Measurements from ENCODE around the gene ADISSP. TPM values are rescaled to one million over a fixed set of nuclear protein-coding genes. Genes with fewer than 3 reads are reported as not detected.
A peak's percentile ranks its signal among the peaks of the same experiment; 100 is the strongest.

Gene ADISSP
- total and polyA plus RNA-seq, 2 of the 13 experiments (the other 11 are each of a cell fraction or from before 2014, with no cell fraction given) = 38.3 to 90.6 TPM

DNA sequence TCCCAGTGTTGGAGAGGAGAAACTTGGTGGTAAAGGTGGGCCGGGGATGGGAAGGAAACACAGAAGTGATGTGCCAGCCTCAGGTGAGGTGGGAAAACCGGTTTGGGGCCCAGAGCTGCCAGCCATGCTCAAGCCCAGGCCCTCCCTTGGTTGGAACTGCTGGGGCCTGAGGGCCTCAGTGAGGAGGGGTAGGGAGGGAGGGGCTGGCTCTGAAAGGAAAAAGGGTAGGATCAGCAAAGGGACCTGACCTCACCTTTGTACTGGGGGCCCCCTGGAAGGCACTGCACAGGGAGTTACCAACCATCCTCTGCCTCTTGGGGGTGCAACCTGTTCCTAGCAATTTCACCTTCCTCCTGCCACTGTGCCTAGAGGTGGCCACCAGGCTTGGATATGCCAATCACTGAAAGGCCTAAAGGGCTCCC is 15.5 kb upstream of the ADISSP start (continued):
- no peak for TF ChIP-seq ZNF567 (CRISPR knock-in tag; IDR thresholded peaks at IDR 0.05; ENCODE audit: borderline replicate concordance)
- TF ChIP-seq ZNF430 (CRISPR knock-in tag; IDR thresholded peaks at IDR 0.05) = no peak
- no peak for TF ChIP-seq ZNF484 (CRISPR knock-in tag; IDR thresholded peaks at IDR 0.05; ENCODE audit: borderline replicate concordance, low read depth)
- TF ChIP-seq, protein P1, sequence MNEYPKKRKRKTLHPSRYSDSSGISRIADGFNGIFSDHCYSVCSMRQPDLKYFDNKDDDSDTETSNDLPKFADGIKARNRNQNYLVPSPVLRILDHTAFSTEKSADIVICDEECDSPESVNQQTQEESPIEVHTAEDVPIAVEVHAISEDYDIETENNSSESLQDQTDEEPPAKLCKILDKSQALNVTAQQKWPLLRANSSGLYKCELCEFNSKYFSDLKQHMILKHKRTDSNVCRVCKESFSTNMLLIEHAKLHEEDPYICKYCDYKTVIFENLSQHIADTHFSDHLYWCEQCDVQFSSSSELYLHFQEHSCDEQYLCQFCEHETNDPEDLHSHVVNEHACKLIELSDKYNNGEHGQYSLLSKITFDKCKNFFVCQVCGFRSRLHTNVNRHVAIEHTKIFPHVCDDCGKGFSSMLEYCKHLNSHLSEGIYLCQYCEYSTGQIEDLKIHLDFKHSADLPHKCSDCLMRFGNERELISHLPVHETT (CRISPR knock-in tag; conservative IDR thresholded peaks at IDR 0.05) = no peak
- TF ChIP-seq HOXA5 (CRISPR knock-in tag; IDR thresholded peaks at IDR 0.05) = no peak
- TF ChIP-seq ZBED4 (CRISPR knock-in tag; IDR thresholded peaks at IDR 0.05; ENCODE audit: borderline replicate concordance) = no peak
- no peak for TF ChIP-seq PTBP1 (IDR thresholded peaks at IDR 0.05; ENCODE audit: low read depth, low read length, poor library complexity, severe bottlenecking)

DNA sequence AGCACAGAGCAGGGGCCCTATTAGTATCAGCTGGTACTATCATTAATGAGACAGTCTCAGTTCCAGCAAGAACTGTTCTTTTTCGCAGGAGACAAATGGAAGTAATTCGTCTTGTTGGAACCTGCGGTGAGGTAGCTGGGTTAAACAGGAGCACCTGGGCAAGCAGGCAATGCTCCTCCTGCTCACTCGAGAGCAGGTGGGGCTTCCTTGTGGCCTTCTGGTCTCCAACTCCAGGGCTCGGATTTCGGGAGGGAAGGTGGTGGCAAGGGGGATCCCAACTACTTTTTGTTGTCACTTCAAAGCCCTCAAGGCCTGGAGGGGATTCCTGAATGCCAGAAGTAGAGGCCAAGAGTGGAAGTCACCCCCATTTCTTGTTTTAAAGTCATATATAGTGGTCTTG is 15.0 kb upstream of the ADISSP start:
- 85% methylated on average over 6 of the region's 6 CpGs for WGBS (ENCODE audit: low lambda C conversion rate)
- Histone ChIP-seq H3K4me3 (replicated peaks in 1 of 3; ENCODE audit: insufficient read depth in 1 of 3, low read depth in 2 of 3, low read length in 3 of 3) (no peak overlapping the region), H3K27me3 (ENCODE audit: control insufficient read depth in 1 of 2, insufficient read depth in 2 of 2, low read length in 2 of 2) (peaks cover 2 to 27% of the 10 kb centered on the region in 2 experiments), H3K4me1 (ENCODE audit: insufficient read depth, low read length) (peaks cover 76% of the 10 kb centered on the region), H3K27ac (ENCODE audit: extremely low read length, insufficient read depth, low read length) (no peak overlapping the region), H3K36me3 (replicated peaks in 1 of 2; ENCODE audit: control insufficient read depth in 1 of 2, insufficient read depth in 2 of 2, low read length in 2 of 2) (no peaks in the 10 kb centered on the region), H2AFZ (ENCODE audit: low read length) (no peak overlapping the region), H3K79me2 (ENCODE audit: insufficient read depth, low read length) (peaks cover 9% of the 10 kb centered on the region), H3K4me2 (ENCODE audit: low read depth, low read length) (no peak overlapping the region), H3K9me3 (ENCODE audit: low read length) (no peaks in the 10 kb centered on the region), H3K9ac (ENCODE audit: insufficient read depth, low read depth, low read length) (no peak overlapping the region), H4K20me1 (ENCODE audit: insufficient read depth, low read length) (peaks cover 5% of the 10 kb centered on the region; the same call in 1 of the 2 replicates)
- POLR2A ChIA-PET = interaction anchor here (7.6 to 10.4 kb wide), 2 partner anchors 14 to 37 kb away, joined by 74 to 134 read pairs; partner anchors contain the start of genes ADISSP and AP5S1
- FAIRE-seq (no peak), DNase-seq (ENCODE audit: low spot score) (no peak), ATAC-seq (no peak)
- in situ Hi-C loops (cut with HindIII; ENCODE audit: extremely low pct_ligation_motif_present, low pct_unique_long_range_greater_than_20kb) = loop anchor here (5.0 kb wide), 1 partner anchor 35 kb away; no protein-coding TSS in a partner anchor
- intact Hi-C loops (cut with micrococcal nuclease; ENCODE audit: unreplicated experiment) = loop anchor here (5.0 kb wide), 1 partner anchor 310 kb away; no protein-coding TSS in a partner anchor
- no TSS peak for BruUV-seq (replicated peaks)
- CTCF ChIA-PET (ENCODE audit: low intra/inter-chr PET ratio, low total read pairs) = interaction anchor here (2.0 kb wide), 1 partner anchor 33 kb away, joined by 9 read pairs; no protein-coding TSS in a partner anchor
- TF ChIP-seq ZSCAN25 (CRISPR knock-in tag; IDR thresholded peaks at IDR 0.05) = no peak
- TF ChIP-seq, protein P2, sequence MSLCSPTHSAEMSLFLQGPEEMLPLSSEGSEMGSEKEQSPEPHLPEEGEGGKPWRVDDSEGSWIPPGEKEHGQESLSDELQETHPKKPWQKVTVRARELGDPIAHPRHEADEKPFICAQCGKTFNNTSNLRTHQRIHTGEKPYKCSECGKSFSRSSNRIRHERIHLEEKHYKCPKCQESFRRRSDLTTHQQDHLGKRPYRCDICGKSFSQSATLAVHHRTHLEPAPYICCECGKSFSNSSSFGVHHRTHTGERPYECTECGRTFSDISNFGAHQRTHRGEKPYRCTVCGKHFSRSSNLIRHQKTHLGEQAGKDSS (CRISPR knock-in tag; IDR thresholded peaks at IDR 0.05; ENCODE audit: borderline replicate concordance, low read depth) = no peak
- TF ChIP-seq CC2D1A (CRISPR knock-in tag; IDR thresholded peaks at IDR 0.05) = no peak
- TF ChIP-seq ZKSCAN8 (CRISPR knock-in tag; IDR thresholded peaks at IDR 0.05; ENCODE audit: borderline replicate concordance) = no peak
- TF ChIP-seq ZFP90 (CRISPR knock-in tag; IDR thresholded peaks at IDR 0.05; ENCODE audit: borderline replicate concordance) = no peak
- peak; percentile 50; the same call in 1 of the 2 replicates for TF ChIP-seq ZC3H13 (CRISPR knock-in tag; IDR thresholded peaks at IDR 0.05)
- TF ChIP-seq POLR2G (IDR thresholded peaks at IDR 0.05; ENCODE audit: low read depth, low read length) = no peak
- no peak for TF ChIP-seq HCFC1 (IDR thresholded peaks at IDR 0.05; ENCODE audit: low read depth, low read length)
- no peak for TF ChIP-seq REPIN1 (CRISPR knock-in tag; IDR thresholded peaks at IDR 0.05; ENCODE audit: borderline replicate concordance, low read depth)
- no peak for TF ChIP-seq ZSCAN21 (CRISPR knock-in tag; IDR thresholded peaks at IDR 0.05; ENCODE audit: borderline replicate concordance)
- no peak for TF ChIP-seq CBX1 (IDR thresholded peaks at IDR 0.05; ENCODE audit: low read depth)
- TF ChIP-seq POLR2A (IDR thresholded peaks at IDR 0.05; ENCODE audit: insufficient read depth in 1 of 2, low read depth in 2 of 2, low read length in 2 of 2) = peak in 1 of 2 experiments; percentile 32; a peak in 1 of 4 replicates

Data from HepG2 (cell line).